ENCODE measurements around the gene CYP46A1.

The CYP46A1 gene

GRCh38 chr14:99681101-99681831 is 2.8 kb upstream of the CYP46A1 start:
- H3K9me3 ChIP-seq (ENCODE audit: insufficient read depth, low read length), result peaks cover 6% of the 10 kb centered on the region; the same call in 1 of the 2 replicates
- no peaks in the 10 kb centered on the region for H3F3A ChIP-seq (ENCODE audit: insufficient read depth)
- H3K79me2 ChIP-seq (ENCODE audit: insufficient read depth, low read length), result no peaks in the 10 kb centered on the region
- no peaks in the 10 kb centered on the region for H3K27me3 ChIP-seq (ENCODE audit: low read length)
- H4K20me1 ChIP-seq (ENCODE audit: low read depth, low read length), result no peaks in the 10 kb centered on the region
- no peak overlapping the region for H3K4me3 ChIP-seq (ENCODE audit: insufficient read depth, low read length, poor library complexity, severe bottlenecking)
- H3K9ac ChIP-seq (ENCODE audit: low read length), result no peak overlapping the region
- no peak overlapping the region for H3K27ac ChIP-seq (ENCODE audit: low read depth, low read length)
- no peaks in the 10 kb centered on the region for H3K9me2 ChIP-seq (replicated peaks; ENCODE audit: insufficient read depth, low read length)
- no peaks in the 10 kb centered on the region for H3K36me3 ChIP-seq (ENCODE audit: low read length)
- no peak overlapping the region for H2AFZ ChIP-seq (ENCODE audit: low read depth, low read length, severe bottlenecking)
- no peak for TF ChIP-seq EZH2phosphoT487 (conservative IDR thresholded peaks at IDR 0.05; ENCODE audit: low read length)
- no peak for TF ChIP-seq CTCF (IDR thresholded peaks at IDR 0.05; ENCODE audit: insufficient read depth, low read length, poor library complexity, severe bottlenecking)
- no peak overlapping the region for H3K4me2 ChIP-seq (ENCODE audit: low read depth, low read length, poor library complexity, severe bottlenecking)

- H3K9me2 ChIP-seq (replicated peaks; ENCODE audit: insufficient read depth, low read length), result no peaks in the 10 kb centered on the region
- no peak for TF ChIP-seq EZH2phosphoT487 (conservative IDR thresholded peaks at IDR 0.05; ENCODE audit: low read length)
- TF ChIP-seq CTCF (IDR thresholded peaks at IDR 0.05; ENCODE audit: insufficient read depth, low read length, poor library complexity, severe bottlenecking), result no peak
- peaks cover 6% of the 10 kb centered on the region; the same call in 1 of the 2 replicates for H3K9me3 ChIP-seq (ENCODE audit: insufficient read depth, low read length)
- H3K27ac ChIP-seq (ENCODE audit: low read depth, low read length), result no peak overlapping the region
- no peaks in the 10 kb centered on the region for H3F3A ChIP-seq (ENCODE audit: insufficient read depth)
- H3K36me3 ChIP-seq (ENCODE audit: low read length), result no peaks in the 10 kb centered on the region
- H3K4me2 ChIP-seq (ENCODE audit: low read depth, low read length, poor library complexity, severe bottlenecking), result no peak overlapping the region
- H4K20me1 ChIP-seq (ENCODE audit: low read depth, low read length), result no peaks in the 10 kb centered on the region
- no peaks in the 10 kb centered on the region for H3K79me2 ChIP-seq (ENCODE audit: insufficient read depth, low read length)
- H2AFZ ChIP-seq (ENCODE audit: low read depth, low read length, severe bottlenecking), result no peak overlapping the region
- H3K9ac ChIP-seq (ENCODE audit: low read length), result no peak overlapping the region
- no peaks in the 10 kb centered on the region for H3K27me3 ChIP-seq (ENCODE audit: low read length)
- H3K4me3 ChIP-seq (ENCODE audit: insufficient read depth, low read length, poor library complexity, severe bottlenecking), result no peak overlapping the region
Measured at GRCh38 chr14:99681832-99682148, 2.3 kb upstream of the CYP46A1 start.

GRCh38 chr14:99682809-99683618 is 1.1 kb upstream of the CYP46A1 start:
- no peaks in the 10 kb centered on the region for H3F3A ChIP-seq (ENCODE audit: insufficient read depth)
- H3K36me3 ChIP-seq (ENCODE audit: low read length), result no peaks in the 10 kb centered on the region
- H3K27ac ChIP-seq (ENCODE audit: low read depth, low read length), result 0 out of 2 replicates have a peak overlapping the region, but pooled peaks have one; percentile 19
- TF ChIP-seq EZH2phosphoT487 (conservative IDR thresholded peaks at IDR 0.05; ENCODE audit: low read length), result no peak
- TF ChIP-seq CTCF (IDR thresholded peaks at IDR 0.05; ENCODE audit: insufficient read depth, low read length, poor library complexity, severe bottlenecking), result peak; percentile 93
- no peaks in the 10 kb centered on the region for H3K79me2 ChIP-seq (ENCODE audit: insufficient read depth, low read length)
- H3K9me3 ChIP-seq (ENCODE audit: insufficient read depth, low read length), result peaks cover 5% of the 10 kb centered on the region; the same call in 1 of the 2 replicates
- peak overlapping the region; percentile 96 for H2AFZ ChIP-seq (ENCODE audit: low read depth, low read length, severe bottlenecking)
- no peaks in the 10 kb centered on the region for H3K9me2 ChIP-seq (replicated peaks; ENCODE audit: insufficient read depth, low read length)
- peak overlapping the region; percentile 63 for H3K4me2 ChIP-seq (ENCODE audit: low read depth, low read length, poor library complexity, severe bottlenecking)
- H4K20me1 ChIP-seq (ENCODE audit: low read depth, low read length), result no peaks in the 10 kb centered on the region
- peak overlapping the region; percentile 71 for H3K9ac ChIP-seq (ENCODE audit: low read length)
- H3K4me3 ChIP-seq (ENCODE audit: insufficient read depth, low read length, poor library complexity, severe bottlenecking), result peak overlapping the region; percentile 82
- H3K27me3 ChIP-seq (ENCODE audit: low read length), result no peaks in the 10 kb centered on the region

Measured in SU-DHL-6 (cell line).